NCI-H2107 treated with DMSO at 0.1 percent for 48 hours (cell line): Measurements from ENCODE around the gene TMPRSS5.

ENCODE experiments used
- DNase-seq: peaks from one replicate; lab custom pipeline; 2025; ENCODE audit not compliant: unreplicated experiment; lab: John Stamatoyannopoulos, UW

Gene TMPRSS5

DNA sequence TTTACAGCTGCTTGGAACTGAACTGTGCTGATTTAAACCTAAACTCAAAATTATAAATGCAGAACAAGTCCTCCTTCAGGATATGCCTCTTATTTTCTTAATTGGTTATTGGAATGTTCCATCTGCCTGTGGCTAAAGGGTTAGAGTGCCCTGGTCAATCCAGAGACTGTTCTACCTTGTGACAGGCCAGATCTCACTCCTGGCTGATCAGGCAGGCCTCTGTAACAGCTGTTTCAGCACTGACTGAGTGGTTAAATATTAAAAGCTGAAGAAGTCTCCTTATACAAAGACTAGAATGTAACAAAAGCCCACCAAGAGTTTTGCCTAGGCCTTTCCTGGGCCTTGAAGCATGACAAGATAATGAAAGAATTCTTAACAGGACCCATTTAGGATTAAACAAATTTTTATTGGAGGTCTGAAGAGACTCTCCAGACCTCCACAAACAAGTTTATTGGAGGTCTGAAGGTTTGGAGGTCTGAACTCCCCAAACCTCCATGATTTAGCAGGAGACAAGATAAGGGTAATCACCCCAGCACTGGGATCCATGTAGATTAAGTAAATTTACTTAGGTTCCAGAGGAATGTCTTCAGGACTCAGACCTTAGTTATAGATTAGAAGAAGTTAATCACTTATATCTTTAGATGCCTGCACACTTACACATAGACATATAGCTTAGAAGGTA, 35.8 kb downstream of the TMPRSS5 start:
- no peak for DNase-seq

DNA sequence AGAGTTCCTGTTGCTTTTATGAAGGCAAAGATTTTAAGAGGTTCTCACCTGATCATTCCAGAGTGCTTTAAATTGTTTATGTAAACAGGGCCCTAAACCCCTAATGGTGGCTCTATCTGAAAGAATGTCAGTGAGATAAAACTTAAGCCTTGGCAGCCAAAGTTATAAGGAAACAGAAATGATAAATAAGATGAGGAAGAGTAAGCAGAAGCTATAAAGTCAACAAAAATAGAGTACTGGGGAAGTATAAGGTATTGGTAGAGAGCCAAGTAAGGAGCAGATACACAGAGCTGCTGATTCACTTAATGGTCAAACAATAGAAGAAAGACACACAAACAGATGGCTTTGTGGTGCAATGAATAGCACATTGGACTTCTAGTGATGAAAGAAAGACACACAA, 37.9 kb downstream of the TMPRSS5 start:
- DNase-seq = no peak

DNA sequence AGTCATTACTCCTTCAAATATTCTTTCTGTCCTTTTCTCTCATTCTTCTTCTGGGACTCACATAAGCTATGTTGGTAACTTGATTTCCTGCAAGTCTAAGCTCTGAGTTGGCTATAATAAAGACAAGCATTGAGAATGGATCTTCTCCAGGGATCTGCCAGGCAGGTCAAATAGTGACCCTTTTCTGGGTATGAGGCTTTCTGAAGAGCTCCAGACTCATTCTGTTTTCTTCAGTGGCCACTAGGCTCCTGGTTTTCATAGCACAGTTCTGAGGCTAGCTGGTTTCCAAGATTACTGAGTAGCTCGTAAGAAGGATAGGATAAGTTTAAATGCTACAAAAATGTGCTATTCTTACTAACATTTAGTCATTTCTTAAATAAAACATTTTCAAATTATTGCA, 38.3 kb downstream of the TMPRSS5 start:
- DNase-seq = no peak

DNA sequence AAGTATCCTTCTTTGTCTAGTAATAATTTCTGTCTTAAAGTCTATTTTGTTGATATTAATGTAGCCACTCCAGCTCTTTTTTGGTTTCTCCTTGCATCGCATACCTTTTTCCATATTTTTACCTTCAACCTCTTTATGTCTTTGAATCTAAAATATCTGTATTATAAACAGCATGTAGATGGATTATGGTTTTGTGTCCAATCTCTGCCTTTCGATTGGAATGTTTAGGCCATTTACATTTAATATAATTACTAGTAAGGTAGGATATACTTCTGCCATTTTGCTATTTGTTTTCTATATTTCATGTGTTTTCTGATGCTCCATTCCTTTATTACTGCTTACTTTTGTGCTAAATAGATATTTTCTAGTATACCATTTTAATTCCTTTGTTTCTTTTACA, 39.5 kb downstream of the TMPRSS5 start:
- DNase-seq = no peak

DNA sequence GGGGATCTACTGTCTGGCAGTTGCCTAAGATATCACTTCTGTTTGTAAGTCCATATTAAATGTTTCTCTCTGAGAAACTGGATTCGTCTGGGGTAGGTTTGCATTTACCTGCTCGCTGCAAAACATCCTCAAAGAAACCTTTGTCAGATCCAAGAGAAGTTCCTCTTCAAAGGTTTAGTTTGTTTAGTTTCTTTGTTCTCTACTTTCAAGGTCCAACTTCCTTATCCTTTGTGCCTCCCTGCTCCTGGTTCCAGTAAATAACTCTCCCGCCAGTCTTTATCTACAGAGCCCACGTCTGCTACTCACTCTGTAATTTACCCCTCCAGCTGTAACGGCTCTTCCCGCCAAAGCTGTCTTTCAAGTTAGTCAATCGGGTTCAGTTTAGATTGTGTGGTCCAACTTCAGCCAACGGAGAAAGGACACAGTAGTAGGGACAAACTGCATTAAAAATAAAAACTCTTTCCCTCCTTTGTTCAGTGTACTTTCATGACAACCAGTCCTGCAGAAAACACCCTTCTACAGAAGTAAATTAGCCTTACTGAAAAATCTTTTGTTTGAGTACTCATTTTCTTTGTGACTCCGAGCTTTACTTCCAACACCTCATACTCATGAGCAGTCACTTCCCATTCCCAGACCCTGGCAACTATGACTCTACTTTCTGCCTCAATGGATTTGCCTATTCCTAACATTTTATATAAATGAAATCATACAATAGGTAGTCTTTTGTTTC, 41.0 kb downstream of the TMPRSS5 start:
- DNase-seq = peak; percentile 8

DNA sequence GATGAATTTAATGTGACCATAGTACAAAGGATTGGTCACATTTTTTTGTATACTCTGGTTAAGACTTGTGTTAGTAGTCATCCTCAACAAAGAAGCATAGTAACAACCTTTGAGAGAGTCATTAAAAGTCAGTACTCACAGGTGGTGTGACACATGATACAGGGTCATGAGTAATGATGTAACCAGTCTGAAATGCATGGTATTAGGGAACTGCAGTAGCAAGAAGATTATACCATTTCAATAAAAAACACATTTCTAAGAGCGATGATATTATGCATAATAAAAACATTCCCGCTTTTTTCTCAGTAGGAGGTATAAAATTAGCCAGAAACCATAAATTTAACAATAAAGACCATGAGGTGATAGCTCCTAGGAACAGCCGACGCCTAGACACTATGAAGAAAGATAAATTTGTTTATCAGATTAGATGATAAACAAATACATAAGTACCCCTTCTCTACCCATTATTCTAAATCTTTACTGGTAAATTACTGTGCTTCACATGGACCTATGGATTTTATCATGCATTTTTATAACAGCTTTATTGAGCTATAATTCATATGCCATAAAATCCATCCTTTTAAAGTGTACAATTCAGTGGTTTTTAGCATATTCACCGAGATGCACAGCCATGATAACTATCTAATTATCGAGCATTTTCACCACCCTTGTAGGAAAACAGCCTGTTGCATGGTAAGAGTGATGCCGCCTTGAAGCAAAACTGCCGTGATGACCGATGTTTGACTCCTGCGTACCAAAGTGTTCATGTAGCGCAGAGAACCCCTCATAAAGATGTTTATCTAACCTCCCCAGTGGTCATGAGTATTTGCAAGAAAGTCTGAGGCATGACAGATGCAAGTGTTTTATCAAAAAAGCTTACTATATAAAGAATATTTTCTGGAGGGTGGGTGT, 41.8 kb downstream of the TMPRSS5 start:
- DNase-seq = peak; percentile 41

DNA sequence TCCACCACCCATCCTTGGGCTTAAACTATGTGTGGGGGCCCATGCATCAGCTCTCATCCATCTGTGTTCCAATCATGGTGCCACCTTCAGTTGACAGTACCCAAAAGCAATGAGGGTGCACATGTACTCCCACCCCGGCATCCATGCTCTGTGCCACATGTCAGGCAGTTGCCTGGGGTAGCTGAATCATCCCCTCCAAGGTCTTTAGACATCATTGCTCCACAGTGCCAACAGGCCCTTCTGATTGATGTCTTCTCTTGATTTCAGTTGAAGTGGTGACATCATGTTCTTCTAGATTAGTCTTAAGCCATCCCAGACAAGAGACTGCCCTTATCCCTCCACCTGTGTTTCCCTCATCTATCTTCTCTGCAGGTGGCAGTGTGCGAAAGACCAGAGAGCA, 42.5 kb downstream of the TMPRSS5 start:
- peak; percentile 25 for DNase-seq

DNA sequence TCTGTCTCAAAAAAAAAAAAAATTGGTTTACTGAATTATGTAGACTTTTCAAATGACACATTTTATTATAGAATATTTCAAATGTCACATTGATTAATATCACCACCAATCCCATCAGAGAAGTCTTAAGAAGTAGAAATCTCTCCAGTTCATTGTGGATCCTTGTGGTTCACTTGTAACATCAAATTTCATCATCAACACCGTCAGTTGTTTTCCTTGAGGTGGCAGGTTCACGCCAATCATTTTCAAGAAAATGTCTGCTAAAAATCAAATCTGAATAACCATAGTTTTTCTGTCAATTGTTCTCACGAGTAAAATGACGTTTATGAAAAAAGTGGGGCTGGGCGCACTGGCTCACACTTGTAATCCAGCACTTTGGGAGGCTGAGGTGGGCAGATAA, 50.3 kb downstream of the TMPRSS5 start:
- no peak for DNase-seq

DNA sequence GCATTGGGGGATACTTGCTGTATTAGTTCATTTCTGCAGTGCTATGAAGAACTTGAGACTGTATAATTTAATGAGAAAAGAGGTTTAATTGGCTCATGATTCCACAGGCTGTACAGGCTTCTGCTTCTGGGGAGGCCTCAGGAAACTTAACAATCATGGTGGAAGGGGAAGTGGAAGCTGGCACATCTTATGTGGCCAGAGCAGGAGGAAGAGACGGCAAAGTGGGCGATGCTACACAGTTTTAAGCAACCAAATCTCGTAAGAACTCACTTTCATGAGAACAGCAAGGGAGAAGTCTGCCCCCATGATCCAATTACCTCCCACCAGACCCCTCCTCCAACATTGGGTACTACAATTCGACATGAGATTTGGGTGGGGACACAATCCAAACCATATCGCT, 55.1 kb downstream of the TMPRSS5 start:
- no peak for DNase-seq

DNA sequence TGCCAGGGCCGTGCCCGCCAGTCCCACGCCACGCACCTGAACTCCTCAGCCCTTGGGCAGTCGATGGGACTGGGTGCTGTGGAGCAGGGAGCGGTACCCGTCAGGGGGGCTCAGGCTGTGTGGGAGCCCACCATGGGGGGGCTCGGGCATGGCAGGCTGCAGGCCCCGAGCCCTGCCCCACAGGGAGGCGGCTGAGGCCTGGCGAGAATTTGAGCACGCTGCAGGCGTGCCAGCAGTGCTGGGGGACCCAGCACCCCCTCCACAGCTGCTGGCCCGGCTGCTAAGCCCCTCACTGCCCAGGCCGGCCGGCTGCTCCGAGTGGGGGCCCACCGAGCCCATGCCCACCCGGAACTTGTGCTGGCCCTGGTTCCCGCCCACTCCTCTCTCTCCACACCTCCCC, 56.8 kb downstream of the TMPRSS5 start:
- no peak for DNase-seq

DNA sequence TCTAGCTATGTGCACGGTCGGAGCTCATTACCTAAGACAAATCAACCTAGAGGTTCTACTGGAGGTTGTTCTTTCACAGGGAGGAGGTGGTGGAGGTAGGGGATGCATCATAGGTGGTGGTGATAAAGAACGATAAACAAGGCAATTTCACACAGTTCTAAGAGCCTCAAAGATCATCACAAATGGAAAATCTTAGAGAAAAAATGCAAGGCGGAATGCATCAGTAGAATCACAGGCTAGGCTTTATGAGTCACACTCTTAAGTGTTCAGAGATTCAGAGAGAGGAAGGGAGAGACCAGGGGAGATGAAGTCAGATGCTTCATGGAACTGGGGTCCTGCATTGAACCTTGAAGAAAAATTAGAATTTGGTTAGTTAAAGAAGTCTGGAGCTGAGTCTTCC, 58.3 kb downstream of the TMPRSS5 start:
- no peak for DNase-seq

DNA sequence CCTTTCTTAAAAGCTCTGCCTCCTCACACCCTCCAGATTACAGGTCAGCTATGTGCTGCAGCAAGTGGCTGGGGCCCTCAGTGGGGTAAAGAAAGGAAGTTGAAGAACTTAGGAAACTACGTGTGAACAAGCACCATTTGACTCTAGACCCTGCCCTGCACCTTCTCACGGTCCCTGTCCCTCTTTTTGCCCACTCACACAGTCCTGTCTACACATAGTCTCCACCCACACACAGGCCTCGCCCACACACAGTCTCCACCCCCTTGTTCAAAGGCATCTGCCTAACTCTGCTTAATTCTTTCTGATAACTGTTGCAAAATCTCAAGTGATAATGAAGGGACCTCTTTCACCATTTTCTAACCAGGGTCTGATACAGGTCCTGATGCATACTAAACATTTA, 59.0 kb downstream of the TMPRSS5 start:
- no peak for DNase-seq

DNA sequence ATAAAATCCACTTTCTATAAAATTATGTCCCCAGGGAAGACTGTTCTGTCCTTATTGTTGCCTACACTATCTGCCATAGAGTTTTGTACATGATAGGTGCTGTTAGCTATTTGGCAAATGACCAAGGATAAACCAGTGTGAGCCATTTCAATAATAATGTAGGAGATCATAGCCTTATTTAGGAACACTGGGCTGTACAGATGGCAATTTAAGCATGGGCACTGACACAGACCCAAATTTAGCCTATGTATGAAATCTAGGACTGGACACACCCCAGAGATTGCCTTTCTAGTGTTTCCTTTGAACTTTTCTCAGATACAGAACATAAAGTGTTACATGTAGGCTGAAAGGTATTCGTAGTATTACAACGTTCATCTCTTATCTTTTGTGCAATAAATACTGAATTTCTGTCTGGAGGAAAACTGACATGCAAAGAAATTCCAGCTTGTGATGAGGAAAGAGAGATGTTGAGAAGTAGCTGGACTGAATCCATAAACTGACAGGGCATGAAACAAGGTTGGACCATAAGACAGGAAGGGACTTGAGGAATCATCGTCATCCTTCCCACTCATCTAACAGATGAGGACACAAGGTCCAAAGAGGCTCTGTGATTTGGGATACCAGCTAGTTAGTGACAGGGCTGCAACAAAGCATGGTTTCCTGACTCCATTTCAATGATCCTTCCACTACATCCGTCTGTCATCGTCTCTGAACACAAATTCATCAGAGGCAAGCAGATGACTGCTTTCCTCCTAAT, 60.3 kb downstream of the TMPRSS5 start:
- DNase-seq = no peak

DNA sequence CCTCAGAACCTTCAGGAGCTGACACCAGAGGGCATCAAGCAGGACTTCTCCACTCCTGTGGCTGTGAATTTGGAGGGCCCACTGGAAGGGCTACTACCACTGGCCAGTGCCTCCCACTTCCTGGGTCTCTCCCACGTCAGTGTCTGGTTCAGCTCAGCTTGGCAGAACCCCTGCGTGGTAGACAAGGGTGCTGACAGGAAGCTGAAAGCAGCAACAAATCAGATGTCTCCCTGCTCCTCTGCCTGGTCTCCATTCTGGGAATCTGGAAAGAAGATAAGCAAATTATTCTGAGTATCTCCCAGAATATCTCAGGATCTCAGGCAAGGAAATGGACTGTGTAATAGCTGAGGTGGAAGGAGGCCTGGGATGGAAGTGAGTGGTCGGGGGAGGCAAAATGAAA, 61.5 kb downstream of the TMPRSS5 start:
- no peak for DNase-seq

DNA sequence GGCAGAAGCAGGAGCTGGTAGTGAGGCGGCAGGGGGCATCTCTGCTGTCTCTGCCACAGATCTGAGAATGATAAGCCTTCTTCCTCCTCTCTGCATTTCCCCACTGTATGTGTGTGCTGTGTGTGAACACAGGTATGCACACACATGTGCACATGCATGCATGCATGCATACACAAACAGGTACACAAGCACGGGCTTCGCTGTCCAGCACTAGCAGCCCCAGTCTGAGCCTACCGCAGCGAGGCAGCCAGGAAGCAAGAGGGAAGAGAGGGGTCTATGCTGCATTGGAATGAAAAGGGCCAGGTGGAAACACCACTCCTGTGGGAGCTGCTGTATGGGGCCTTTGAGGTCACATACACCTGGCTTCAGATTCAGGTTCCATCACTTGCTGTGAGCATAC, 62.4 kb downstream of the TMPRSS5 start:
- DNase-seq = no peak

DNA sequence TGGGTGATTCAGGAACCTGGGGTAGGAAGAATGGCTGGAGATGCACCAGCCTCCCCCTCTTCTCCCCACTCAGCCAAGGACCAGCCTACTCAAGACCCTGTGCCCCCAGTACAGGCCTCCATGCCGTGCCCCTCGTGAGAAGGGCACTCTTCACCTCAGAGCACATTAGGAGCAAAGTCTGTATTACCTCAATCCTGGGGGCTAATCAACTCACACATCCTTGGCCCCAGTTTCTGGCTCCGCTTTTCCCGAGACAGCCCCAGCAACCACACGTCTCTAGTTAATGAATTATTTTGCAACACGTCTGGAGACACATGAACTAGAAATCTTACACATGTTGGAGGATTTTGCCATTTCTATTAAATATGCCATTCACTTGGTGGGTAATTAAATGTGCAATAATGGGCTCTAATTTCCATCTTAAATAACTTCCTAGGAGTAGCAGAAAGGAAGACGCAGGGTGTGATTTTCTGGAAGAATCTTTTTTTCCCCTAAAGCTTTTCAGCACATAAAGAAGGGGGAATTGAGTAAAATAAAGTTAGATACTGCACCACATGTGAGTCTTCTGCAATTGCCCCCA, 63.0 kb downstream of the TMPRSS5 start:
- DNase-seq = no peak

DNA sequence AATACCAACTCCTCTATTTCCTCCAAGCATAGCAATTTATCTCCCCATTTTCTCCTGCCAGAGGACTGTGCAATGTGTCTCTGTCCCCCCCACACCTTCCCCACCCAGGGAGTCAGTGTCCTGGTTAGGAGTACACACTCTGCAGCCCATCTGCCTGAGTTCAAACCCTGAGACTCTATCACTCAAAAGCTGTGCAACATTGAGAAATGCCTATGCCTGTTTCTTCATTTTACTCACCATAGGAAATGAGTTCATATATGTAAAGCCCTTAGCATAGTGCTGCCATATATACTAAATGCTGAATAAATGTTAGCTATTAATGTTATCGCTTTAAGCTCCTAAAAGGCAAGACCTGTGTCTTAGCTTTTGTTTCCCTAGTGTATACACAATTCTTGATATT, 64.0 kb downstream of the TMPRSS5 start:
- DNase-seq = no peak

DNA sequence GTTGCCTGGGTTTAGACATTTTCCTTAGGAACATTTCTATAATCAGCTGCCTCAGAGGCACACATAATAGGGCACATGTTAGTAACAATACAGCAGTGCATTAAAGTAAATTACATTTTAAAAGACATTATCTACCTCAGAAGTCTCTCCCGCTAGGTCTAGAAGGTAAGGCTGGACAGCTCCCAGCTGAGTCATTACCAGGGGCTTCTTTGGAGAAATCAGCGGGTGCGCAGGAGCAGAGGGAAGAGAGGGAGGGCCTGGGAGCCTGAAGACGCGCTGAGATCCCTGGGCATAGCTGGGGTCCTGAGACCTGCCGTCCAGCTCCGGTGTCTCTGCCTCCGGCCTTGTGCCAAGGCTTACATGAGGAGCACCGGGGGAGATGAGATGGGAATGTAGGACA, 67.7 kb downstream of the TMPRSS5 start:
- no peak for DNase-seq

DNA sequence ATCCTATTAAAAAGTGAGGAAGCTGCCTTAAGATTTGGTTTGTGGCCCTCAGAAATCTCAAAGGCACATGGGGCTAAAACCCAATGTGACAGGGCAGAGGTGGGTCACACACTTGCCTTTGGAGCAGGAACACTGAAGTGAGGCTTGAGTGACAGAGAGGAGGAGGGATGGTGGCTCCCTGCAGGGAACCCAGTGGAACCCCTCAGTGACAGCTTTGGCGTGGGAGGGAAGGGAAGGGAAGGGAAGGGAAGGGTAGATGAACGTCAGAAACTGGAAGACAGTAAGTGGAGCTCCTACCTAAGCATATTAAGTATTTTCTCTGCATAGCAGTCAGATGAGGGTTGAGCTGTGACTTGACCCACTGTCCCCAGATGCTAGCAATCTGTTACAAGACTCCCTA, 68.5 kb downstream of the TMPRSS5 start:
- DNase-seq = no peak
